ENCODE measurements around the gene SOX8. TPM values are rescaled to one million over a fixed set of nuclear protein-coding genes. Genes with fewer than 3 reads are reported as not detected.

Gene SOX8
- total RNA-seq, 1 experiment from 2014 or later: 5.2 TPM

DNA sequence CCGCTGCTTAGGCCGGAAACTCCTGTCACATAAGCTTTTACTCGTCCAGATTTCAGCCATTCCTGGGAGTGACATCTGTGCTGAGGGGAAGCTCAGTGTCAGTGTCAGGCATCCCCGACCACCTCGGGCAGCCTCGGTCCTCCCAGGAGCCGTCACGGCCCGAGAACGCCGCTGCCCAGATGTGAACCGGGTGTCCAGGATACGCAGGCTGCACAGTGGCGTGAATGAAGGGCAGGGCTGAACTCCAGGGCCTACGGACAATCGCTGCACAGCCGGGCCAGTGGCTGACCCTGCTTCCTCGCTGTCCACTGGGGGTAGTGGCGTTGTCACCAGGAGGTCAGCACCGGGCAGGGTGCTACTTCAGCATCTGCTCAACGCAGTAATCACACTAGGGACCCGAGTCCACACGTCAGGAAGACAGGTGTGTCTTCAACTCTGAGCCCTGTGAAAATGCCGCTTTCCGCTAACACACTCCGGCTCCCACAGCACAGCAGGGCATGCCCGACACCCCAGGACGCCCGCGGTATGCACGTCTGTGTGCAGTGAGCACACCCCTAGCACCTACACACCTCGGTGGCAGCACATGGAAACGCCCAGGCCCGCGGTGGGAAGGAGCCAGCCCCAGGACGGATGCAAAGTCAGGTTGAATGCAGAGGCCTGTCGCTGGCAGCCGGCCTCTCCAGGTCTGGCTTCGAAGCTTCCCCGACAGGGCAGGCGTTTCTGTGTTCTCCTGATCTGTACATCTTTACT, 13.8 kb upstream of the SOX8 start:
- DNase-seq (ENCODE audit: low read depth, low spot score): no peak
- H3K9ac ChIP-seq (ENCODE audit: low read length): no peak overlapping the region
- no TSS peak for BruUV-seq (replicated peaks)
- no peak overlapping the region for H2AFZ ChIP-seq (ENCODE audit: low read depth, low read length, poor library complexity, severe bottlenecking)
- peaks cover 12% of the 10 kb centered on the region; the same call in 1 of the 2 replicates for H3K79me2 ChIP-seq (ENCODE audit: insufficient read depth, low read length)
- H4K20me1 ChIP-seq (ENCODE audit: insufficient read depth): no peaks in the 10 kb centered on the region
- H3K4me2 ChIP-seq (ENCODE audit: low read length): no peak overlapping the region
- H3K4me3 ChIP-seq (replicated peaks in 1 of 2; ENCODE audit: low read depth in 1 of 2, low read length in 2 of 2): no peak overlapping the region
- no peaks in the 10 kb centered on the region; a peak in 1 of 4 replicates for H3K9me3 ChIP-seq (ENCODE audit: control insufficient read depth in 1 of 2, insufficient read depth in 1 of 2, low read depth in 1 of 2, low read length in 2 of 2)
- ChIA-PET POLR2A (no interaction called here), CTCF (no interaction called here), RAD21 (ENCODE audit: low non-redundant PET in 1 of 2, low total read pairs in 2 of 2, uncharacterized antibody in 2 of 2, unreplicated experiment in 2 of 2) (no interaction called here)
- no peak for TF ChIP-seq CBX3 (IDR thresholded peaks at IDR 0.05; ENCODE audit: low read depth)
- TF ChIP-seq EGR1 (IDR thresholded peaks at IDR 0.05; ENCODE audit: low read depth): no peak
- TF ChIP-seq POLR2A (IDR thresholded peaks at IDR 0.05; ENCODE audit: borderline replicate concordance, extremely low read depth, insufficient read depth, insufficient read length): no peak
- no peak for TF ChIP-seq REST (IDR thresholded peaks at IDR 0.05; ENCODE audit: low read depth)
- TF ChIP-seq RAD21 (IDR thresholded peaks at IDR 0.05; ENCODE audit: low read depth): no peak
- TF ChIP-seq, protein P1, sequence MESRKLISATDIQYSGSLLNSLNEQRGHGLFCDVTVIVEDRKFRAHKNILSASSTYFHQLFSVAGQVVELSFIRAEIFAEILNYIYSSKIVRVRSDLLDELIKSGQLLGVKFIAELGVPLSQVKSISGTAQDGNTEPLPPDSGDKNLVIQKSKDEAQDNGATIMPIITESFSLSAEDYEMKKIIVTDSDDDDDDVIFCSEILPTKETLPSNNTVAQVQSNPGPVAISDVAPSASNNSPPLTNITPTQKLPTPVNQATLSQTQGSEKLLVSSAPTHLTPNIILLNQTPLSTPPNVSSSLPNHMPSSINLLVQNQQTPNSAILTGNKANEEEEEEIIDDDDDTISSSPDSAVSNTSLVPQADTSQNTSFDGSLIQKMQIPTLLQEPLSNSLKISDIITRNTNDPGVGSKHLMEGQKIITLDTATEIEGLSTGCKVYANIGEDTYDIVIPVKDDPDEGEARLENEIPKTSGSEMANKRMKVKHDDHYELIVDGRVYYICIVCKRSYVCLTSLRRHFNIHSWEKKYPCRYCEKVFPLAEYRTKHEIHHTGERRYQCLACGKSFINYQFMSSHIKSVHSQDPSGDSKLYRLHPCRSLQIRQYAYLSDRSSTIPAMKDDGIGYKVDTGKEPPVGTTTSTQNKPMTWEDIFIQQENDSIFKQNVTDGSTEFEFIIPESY (IDR thresholded peaks at IDR 0.05; ENCODE audit: extremely low read depth, insufficient replicate concordance, low read length): no peak
- no peak for TF ChIP-seq SP1 (IDR thresholded peaks at IDR 0.05; ENCODE audit: low read depth)
- TF ChIP-seq ELF1 (IDR thresholded peaks at IDR 0.05; ENCODE audit: borderline replicate concordance, low read depth): no peak
- peaks cover 0 to 10% of the 10 kb centered on the region in 2 experiments; a peak in 1 of 4 replicates for H3K36me3 ChIP-seq (ENCODE audit: control insufficient read depth in 1 of 2, insufficient read depth in 2 of 2, low read length in 2 of 2)
- peaks cover 16 to 22% of the 10 kb centered on the region in 2 experiments for H3K4me1 ChIP-seq (ENCODE audit: control insufficient read depth in 1 of 2, insufficient read depth in 2 of 2, low read length in 2 of 2)
- no peak overlapping the region for H3K27ac ChIP-seq (ENCODE audit: low read depth, low read length)
- ATAC-seq: no peak
- H3K27me3 ChIP-seq (ENCODE audit: insufficient read depth, low read length): no peaks in the 10 kb centered on the region
- H3K9me2 ChIP-seq (ENCODE audit: insufficient read depth): no peaks in the 10 kb centered on the region
- intact Hi-C loops (cut with micrococcal nuclease): no loop called here
